ENCODE measurements around the gene MMS22L. TPM values are rescaled to one million over a fixed set of nuclear protein-coding genes. Genes with fewer than 3 reads are reported as not detected.

The MMS22L gene, protein sequence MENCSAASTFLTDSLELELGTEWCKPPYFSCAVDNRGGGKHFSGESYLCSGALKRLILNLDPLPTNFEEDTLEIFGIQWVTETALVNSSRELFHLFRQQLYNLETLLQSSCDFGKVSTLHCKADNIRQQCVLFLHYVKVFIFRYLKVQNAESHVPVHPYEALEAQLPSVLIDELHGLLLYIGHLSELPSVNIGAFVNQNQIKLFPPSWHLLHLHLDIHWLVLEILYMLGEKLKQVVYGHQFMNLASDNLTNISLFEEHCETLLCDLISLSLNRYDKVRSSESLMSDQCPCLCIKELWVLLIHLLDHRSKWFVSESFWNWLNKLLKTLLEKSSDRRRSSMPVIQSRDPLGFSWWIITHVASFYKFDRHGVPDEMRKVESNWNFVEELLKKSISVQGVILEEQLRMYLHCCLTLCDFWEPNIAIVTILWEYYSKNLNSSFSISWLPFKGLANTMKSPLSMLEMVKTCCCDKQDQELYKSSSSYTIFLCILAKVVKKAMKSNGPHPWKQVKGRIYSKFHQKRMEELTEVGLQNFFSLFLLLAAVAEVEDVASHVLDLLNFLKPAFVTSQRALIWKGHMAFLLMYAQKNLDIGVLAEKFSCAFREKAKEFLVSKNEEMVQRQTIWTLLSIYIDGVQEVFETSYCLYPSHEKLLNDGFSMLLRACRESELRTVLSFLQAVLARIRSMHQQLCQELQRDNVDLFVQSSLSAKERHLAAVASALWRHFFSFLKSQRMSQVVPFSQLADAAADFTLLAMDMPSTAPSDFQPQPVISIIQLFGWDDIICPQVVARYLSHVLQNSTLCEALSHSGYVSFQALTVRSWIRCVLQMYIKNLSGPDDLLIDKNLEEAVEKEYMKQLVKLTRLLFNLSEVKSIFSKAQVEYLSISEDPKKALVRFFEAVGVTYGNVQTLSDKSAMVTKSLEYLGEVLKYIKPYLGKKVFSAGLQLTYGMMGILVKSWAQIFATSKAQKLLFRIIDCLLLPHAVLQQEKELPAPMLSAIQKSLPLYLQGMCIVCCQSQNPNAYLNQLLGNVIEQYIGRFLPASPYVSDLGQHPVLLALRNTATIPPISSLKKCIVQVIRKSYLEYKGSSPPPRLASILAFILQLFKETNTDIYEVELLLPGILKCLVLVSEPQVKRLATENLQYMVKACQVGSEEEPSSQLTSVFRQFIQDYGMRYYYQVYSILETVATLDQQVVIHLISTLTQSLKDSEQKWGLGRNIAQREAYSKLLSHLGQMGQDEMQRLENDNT
- 10 to 100 TPM; 57.3 to 70.4 TPM for total RNA-seq

DNA sequence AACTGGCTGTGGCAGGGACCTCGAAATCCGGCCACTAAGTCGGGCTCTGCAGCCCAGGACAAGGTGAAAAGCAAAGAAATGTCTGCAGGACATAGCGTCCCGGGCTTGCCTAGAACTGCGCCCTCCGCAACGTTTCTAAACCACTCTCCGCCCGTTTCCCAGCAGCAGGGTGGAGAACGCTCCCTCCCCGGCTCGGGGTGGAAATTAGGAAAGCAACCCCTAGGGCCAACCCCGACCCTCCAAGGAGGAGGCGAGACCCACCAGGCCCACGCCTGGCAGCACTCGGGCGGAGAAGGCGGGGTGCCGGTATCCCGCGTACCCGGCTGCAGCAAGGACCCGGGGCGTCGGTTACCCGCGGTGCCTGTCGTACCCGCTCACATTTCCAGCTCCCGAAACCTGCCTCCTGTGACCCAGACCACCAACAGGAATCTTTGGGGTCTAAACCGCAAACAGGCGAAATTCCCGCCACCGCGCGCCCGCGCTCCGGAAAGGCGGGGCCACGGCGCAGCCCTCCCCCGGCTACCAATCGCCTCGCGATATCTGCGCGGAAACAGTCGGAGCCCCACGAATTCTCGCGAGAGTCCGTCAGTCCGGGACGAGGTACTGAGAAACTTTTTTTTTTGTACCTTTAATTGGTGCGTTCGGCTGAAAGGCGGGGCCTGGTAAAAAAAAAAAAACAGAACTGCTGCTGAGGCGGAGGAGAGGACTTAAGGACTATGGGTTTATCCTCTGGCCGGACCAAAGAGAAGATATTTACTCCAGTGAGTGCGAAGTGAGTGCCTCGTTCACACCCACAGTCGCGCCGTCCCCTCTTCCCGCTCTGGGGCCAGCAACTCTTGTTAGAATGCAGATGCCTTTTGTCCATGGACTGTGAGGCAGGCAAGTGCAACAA lies at the start of gene MMS22L:
TSS of gene MMS22L (minus strand) at position 491 of the 892 bp plus-strand sequence. CDS start 739 bp downstream, outside the sequence.
- peak; percentile 97 to 98 for ATAC-seq
- H3K27ac Mint-ChIP-seq: peak within 1 kb of the TSS; percentile 90 to 94
- H3K36me3 Mint-ChIP-seq: peaks cover 17 to 18% of the 10 kb centered on the region in 2 donors
- no peaks in the 10 kb centered on the region for H3K9me3 Mint-ChIP-seq
- peak; percentile 90 to 94 for DNase-seq (ENCODE audit: low spot score in 2 of 2)

DNA sequence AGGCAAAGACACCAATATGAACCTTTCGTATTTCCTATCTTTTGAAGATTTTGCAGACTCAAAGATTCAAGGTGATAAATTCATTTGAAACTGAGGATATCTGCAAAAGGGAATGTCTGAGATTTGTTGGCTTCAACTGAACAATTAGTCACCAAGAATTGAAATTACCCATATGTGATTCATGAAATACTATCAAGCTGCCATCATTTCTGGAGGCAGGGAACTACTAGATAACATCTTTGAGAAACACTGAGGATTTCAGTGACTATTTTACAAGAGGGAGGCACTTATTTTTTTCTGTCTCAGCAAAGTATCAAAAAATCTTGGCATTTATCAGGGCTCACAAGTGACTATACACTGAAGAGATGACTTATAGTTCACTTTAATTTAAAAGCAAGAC lies 39.8 kb upstream of the MMS22L start:
- no peak overlapping the region for H3K27ac Mint-ChIP-seq
- H3K36me3 Mint-ChIP-seq: peaks cover 0 to 8% of the 10 kb centered on the region in 2 donors
- H3K9me3 Mint-ChIP-seq: no peaks in the 10 kb centered on the region
- DNase-seq (ENCODE audit: low spot score in 2 of 2) (no peak), ATAC-seq (no peak)

DNA sequence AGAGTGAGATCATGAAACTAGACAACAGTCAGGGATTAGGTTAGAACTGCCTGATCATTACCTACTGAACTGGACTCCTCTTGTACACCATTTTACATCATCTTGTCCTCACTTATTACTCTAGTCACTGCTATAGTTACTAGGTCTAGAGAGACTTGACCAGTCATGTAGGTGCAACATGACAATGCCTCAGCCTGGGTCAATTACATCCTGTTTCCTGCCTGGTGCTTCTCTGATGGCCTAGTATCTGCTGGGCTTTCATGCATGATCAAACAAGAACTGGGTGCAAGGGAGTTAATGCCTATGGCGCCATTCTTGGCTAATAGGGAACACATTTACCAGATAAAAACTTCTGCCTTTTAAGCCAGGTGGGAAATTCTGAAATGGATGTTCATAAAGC lies 39.2 kb upstream of the MMS22L start:
- H3K27ac Mint-ChIP-seq: peak overlapping the region in 1 of 2 donors; percentile 19
- H3K36me3 Mint-ChIP-seq: peaks cover 0 to 2% of the 10 kb centered on the region in 2 donors
- no peaks in the 10 kb centered on the region for H3K9me3 Mint-ChIP-seq
- no peak for DNase-seq (ENCODE audit: low spot score in 2 of 2)
- no peak for ATAC-seq

DNA sequence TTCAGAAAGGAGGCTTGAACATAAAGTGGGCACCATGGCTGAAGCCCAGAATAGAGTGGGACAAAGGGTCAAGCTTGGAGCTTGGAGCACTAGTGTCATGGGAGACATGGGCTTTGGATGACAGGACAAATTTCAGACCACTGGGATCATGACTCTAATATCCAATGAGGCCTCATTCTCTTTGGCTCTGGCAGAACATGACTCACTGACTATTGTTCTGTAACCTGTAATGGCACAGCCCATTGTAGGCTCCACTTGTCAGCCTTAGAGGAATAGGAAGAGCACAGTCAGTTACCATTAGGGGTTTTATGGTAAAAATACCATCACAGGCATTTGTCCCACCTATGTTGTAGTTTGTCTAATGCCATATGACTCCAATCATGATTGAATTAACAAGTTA lies 34.0 kb upstream of the MMS22L start:
- DNase-seq (ENCODE audit: low spot score in 2 of 2) (no peak), ATAC-seq (no peak)
- no peak overlapping the region for H3K27ac Mint-ChIP-seq
- H3K36me3 Mint-ChIP-seq: no peaks in the 10 kb centered on the region
- H3K9me3 Mint-ChIP-seq: no peaks in the 10 kb centered on the region

DNA sequence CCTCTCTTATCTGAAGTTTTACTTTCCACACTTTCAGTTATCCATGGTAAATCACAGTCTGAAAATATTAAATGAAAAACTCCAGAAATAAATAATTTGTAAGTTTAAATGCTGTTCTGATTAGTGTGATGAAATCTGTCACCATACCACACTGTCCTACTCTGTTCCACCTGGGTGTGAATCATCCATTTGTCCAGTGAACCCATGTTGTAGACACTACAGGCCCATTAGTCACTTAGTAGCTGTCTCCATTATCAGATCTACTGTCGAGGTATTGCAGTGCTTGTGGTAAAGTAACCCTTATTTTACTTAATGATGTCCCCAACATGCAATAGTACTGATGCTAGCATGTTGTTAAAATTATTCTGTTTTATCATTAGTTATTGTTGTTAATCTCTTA lies 29.2 kb upstream of the MMS22L start:
- ATAC-seq: no peak
- no peak for DNase-seq (ENCODE audit: low spot score in 2 of 2)
- no peaks in the 10 kb centered on the region for H3K9me3 Mint-ChIP-seq
- H3K36me3 Mint-ChIP-seq: no peaks in the 10 kb centered on the region
- no peak overlapping the region for H3K27ac Mint-ChIP-seq

DNA sequence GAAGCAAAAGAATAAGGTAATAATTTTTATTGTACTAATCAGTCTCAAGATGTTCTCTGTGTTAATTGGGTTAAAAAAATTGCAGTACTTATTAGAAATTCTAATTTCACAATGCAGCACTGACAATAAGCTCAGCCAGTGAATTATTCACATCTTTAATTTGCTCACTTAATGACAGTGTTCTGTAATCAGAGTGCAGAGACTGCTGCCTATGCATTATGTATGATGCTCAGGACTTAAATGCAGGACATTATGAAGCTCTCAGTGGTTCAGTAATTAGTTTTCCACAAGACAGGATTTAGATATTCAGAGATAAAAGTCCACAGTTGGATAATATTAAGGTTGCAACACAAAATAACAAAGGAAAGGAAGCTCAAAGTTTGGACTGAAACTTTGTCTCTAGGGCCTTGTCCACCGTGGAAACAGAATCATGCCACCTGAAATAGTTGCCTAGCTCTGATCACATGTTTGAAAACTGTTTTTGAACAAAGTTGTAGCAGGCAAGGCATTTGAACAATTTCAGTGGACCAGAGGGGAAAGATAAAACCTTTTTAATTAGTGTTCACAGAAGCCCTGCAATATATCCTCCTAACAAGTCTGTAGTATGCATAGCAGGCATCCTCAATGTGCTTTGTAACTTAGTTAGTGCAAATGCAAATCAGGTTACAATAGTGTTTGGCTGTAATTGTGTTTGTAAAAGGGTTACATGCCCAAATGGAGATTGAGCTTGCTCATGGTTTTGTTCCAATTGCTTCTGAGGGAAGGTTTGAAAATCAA lies 23.7 kb upstream of the MMS22L start:
- no peaks in the 10 kb centered on the region for H3K9me3 Mint-ChIP-seq
- no peaks in the 10 kb centered on the region for H3K36me3 Mint-ChIP-seq
- no peak overlapping the region for H3K27ac Mint-ChIP-seq
- ATAC-seq: no peak
- no peak for DNase-seq (ENCODE audit: low spot score in 2 of 2)

DNA sequence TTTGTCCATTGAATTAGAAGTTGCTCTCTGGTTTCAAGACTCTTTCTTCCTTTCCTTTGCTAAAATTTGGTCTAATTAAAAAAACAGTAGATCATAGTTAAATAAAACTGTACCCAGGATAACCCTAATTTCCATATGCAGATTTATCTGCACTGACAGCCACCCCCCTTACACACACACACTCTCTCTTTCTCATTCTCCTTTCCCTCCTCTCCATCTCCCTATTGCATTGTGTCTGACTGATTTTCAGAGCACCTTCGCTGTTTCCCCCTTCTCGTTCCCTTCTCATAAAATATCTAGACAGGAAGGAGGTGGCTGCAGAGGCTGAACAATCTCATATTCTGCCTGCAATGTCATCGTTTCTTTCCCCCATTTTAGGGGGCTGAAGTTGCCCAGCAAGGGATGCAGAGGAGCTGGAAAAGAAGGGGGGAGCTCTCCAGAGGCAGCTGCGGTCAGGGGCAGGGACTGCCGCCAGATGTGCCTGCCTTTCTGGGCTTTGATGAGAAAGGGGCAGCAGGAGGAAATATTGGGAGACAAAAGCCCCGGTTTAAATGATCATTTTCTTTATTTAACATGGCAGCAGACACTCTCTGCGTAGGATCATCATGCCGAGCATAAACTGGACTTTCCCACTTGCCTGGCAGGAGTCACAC lies 22.5 kb upstream of the MMS22L start:
- DNase-seq (ENCODE audit: low spot score in 2 of 2): no peak
- no peak for ATAC-seq
- Mint-ChIP-seq H3K9me3 (no peaks in the 10 kb centered on the region), H3K36me3 (no peaks in the 10 kb centered on the region), H3K27ac (peak overlapping the region in 1 of 2 donors; percentile 61)

DNA sequence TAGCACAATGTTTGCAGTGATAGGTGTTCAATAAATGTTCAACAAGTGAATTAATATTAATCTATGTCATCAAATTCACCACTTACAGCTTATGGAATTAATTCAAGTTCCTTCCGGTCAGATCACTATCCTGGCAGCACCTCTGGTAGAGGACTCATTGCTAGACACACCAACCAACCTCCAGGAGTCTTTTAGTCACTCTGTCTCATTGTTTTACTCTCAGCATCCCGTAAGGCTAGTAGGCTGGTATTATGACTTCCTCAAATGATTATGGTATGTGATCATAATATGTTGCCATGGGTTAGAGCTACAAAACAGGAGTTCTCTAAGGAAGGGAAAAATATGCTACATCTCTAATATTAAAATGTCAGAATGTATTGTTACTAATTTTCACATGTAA lies 21.7 kb upstream of the MMS22L start:
- Mint-ChIP-seq H3K36me3 (no peaks in the 10 kb centered on the region), H3K27ac (no peak overlapping the region), H3K9me3 (no peaks in the 10 kb centered on the region)
- no peak for DNase-seq (ENCODE audit: low spot score in 2 of 2)
- ATAC-seq: no peak

DNA sequence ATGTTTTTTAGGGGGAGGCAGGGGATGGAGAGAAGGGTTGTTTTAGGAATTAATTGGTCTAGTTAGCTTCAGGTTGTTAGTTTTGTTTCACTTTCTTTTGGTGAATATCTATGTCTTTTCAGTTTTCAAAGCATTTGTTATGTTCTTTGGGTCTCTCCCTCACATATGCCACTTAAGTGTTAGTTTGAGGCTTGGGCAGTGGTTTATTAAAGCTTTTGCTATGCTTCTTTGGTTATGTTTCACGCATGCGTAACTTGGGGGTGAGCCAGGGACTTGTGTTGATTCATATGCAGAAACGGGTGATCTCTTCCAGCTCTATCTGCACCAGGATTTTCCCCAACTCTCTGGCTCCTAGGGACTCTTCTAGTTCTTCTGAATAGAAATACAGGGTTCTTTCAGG lies 11.4 kb upstream of the MMS22L start:
- ATAC-seq (no peak), DNase-seq (ENCODE audit: low spot score in 2 of 2) (no peak)
- H3K36me3 Mint-ChIP-seq: peaks cover 0 to 12% of the 10 kb centered on the region in 2 donors
- H3K27ac Mint-ChIP-seq: no peak overlapping the region
- no peaks in the 10 kb centered on the region for H3K9me3 Mint-ChIP-seq

DNA sequence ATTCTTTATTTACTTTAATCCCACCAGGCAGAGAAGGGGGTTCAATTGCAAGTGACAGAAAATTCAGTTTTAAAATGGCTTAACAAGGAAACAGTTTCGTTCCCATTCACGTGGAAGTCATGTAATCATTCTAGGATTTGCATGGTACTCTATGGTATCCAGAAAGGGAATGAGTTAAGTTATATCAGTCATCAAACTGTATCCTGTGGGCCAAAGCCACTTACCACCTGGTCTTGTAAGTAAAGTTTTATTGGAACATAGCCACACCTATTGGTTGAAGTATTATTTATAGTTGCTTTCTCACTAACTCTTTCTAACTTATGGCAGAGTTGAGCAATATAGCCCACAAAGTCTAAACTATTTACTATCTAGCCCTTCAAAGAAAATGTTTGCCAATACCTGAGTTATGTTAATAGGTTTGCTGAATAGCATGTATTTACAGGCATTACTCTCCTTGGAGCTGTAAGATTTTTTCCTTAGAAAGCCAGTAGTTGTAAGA lies 10.2 kb upstream of the MMS22L start:
- H3K27ac Mint-ChIP-seq: no peak overlapping the region

DNA sequence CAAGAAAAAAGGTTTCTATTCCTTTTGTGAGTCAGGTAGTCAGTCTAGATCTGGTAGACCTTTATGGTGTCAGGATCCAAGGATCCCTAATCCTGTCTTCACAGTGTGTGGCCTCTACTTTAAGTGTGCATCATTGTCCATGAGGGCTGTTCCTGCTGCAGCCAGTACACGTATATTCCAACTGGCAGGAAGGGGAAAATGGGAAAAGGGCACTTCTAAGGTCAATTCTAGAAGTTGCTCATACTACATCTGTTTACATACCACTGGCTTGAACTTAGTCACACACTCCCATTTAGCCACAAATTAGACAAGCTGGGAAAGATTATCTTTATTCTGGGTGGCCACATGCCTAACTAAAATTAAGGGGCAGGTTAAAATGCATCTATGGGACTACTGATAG lies 9.7 kb upstream of the MMS22L start:
- no peak overlapping the region for H3K27ac Mint-ChIP-seq
- H3K9me3 Mint-ChIP-seq: no peaks in the 10 kb centered on the region
- DNase-seq (ENCODE audit: low spot score in 2 of 2): no peak
- H3K36me3 Mint-ChIP-seq: peaks cover 0 to 12% of the 10 kb centered on the region in 2 donors
- no peak for ATAC-seq

More for the DNA sequence above, 10.2 kb upstream of the MMS22L start:
- DNase-seq (ENCODE audit: low spot score in 2 of 2): no peak
- Mint-ChIP-seq H3K36me3 (peaks cover 0 to 12% of the 10 kb centered on the region in 2 donors), H3K9me3 (no peaks in the 10 kb centered on the region)
- ATAC-seq: no peak

DNA sequence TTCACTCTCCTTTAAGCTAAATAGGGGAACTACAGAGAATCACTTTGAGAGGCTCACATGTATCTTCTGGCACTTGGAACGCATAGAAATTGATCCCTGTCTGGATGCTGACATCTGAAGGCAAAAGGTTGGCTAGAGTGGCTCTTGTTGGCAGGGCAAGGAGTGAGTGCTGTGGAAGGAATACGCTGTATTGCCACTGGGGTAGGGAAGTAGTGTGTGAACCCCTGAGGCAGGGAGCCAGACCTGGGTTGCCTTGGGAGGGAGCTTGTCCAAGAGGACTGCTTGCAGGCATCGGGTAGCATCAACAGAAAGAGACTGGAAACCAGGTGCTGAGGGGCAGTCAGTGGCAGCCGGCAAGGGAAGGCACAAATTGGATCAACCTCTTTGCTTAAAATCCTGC lies 8.9 kb upstream of the MMS22L start:
- Mint-ChIP-seq H3K27ac (no peak overlapping the region), H3K9me3 (no peaks in the 10 kb centered on the region), H3K36me3 (peaks cover 0 to 12% of the 10 kb centered on the region in 2 donors)
- DNase-seq (ENCODE audit: low spot score in 2 of 2): no peak
- ATAC-seq: no peak

DNA sequence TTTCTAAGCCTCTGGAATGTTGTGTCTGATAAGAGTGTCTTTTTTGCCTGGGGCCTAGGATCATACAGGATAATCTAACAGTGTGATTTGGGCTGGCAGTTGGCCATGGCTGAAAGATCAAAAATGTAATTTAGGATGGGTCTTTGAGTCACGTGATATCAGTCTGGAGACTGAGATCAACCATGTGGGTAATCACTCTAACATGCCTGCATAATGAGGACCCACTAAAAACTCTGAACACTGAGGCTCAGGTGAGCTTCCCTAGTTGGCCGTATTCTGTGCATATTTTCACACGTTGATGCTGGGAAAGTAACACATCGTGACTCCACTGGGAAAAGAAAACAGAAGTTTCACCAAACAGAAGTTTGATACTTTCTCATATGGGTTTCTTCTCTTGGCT lies 6.3 kb upstream of the MMS22L start:
- H3K9me3 Mint-ChIP-seq: no peaks in the 10 kb centered on the region
- ATAC-seq (no peak), DNase-seq (ENCODE audit: low spot score in 2 of 2) (no peak)
- no peak overlapping the region for H3K27ac Mint-ChIP-seq
- H3K36me3 Mint-ChIP-seq: peaks cover 0 to 5% of the 10 kb centered on the region in 2 donors

DNA sequence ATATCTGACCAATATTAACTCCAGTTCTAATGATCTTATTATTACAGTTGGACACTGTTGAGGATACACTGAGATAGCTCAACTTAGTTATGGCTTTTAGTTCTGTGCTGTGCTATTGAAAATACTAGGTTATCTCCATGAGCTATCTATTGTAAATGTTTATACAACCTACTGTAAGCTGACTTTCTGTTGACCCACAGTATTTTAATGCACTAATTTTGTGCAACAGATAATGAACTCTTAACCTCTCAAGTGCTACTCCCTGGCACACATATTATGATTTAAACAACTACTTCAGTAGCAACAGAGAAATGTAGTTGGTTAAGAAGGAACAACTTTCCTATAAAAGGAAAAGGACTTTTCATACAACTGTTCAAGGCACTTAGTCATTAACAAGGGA lies 5.2 kb upstream of the MMS22L start:
- DNase-seq (ENCODE audit: low spot score in 2 of 2) (no peak), ATAC-seq (no peak)
- no peaks in the 10 kb centered on the region for H3K36me3 Mint-ChIP-seq
- no peak overlapping the region for H3K27ac Mint-ChIP-seq
- no peaks in the 10 kb centered on the region for H3K9me3 Mint-ChIP-seq
